Natural killer cell (primary cell): ENCODE results near the gene STX17. TPM values are rescaled to one million over a fixed set of nuclear protein-coding genes. Genes with fewer than 3 reads are reported as not detected.

Experiments
- ATAC-seq, 3 donors: fragments of 150-1000 bp in 2 of 3; fragments of 200-7000 bp in 1 of 3; cut with Tn5 transposase; 1 replicate in 1 of 3; 2 replicates in 2 of 3; pipeline ENCODE4 v1.10.0; 2021; ENCODE audit warnings: mild to moderate bottlenecking in 2 of 3, moderate library complexity in 2 of 3
- DNase-seq, 2 donors: peaks; one replicate each; pipeline versions ENCODE4 v3.0.0 to v3.0.0-alpha.2; 2013 to 2021; ENCODE audit warnings: mixed read lengths in 1 of 2
- H3K27ac ChIP-seq: one replicate; pipeline ENCODE4 v1.5.1; 2013; ENCODE audit warnings: mild to moderate bottlenecking, low read length
- H3K27me3 ChIP-seq: one replicate; pipeline ENCODE4 v1.6.1; 2013; ENCODE audit warnings: low read length; ENCODE audit not compliant: control insufficient read depth, insufficient read depth
- H3K36me3 ChIP-seq: one replicate; pipeline ENCODE4 v1.6.1; 2013; ENCODE audit warnings: low read length; ENCODE audit not compliant: control insufficient read depth, insufficient read depth
- H3K4me1 ChIP-seq: one replicate; pipeline ENCODE4 v1.6.1; 2013; ENCODE audit warnings: low read length; ENCODE audit not compliant: control insufficient read depth, insufficient read depth
- H3K4me3 ChIP-seq: one replicate; pipeline ENCODE4 v1.5.1; 2013; ENCODE audit warnings: low read length
- H3K9me3 ChIP-seq: one replicate; pipeline ENCODE4 v1.6.1; 2013; ENCODE audit warnings: low read length; ENCODE audit not compliant: control insufficient read depth, insufficient read depth
- H3K27ac Mint-ChIP-seq, 2 donors: one replicate each; pipeline ENCODE4 v1.8.0; 2022; ENCODE audit warnings: mild to moderate bottlenecking in 2 of 2, mixed read lengths in 2 of 2, moderate library complexity in 1 of 2
- H3K27me3 Mint-ChIP-seq, 2 donors: one replicate each; pipeline ENCODE4 v1.8.0; 2022; ENCODE audit warnings: low read depth in 2 of 2, mixed read lengths in 2 of 2
- H3K36me3 Mint-ChIP-seq: one replicate; pipeline ENCODE4 v1.8.0; 2022; ENCODE audit warnings: mixed read lengths
- H3K4me1 Mint-ChIP-seq, 2 donors: one replicate each; pipeline ENCODE4 v1.8.0; 2022; ENCODE audit warnings: mixed read lengths in 2 of 2
- H3K4me3 Mint-ChIP-seq: one replicate; pipeline ENCODE4 v1.8.0; 2022; ENCODE audit warnings: mild to moderate bottlenecking, moderate library complexity, mixed read lengths
- H3K9me3 Mint-ChIP-seq, 2 donors: one replicate each; pipeline ENCODE4 v1.8.0; 2022; ENCODE audit warnings: mixed read lengths in 2 of 2
- CTCF ChIP-seq: fragments of 200-600 bp; IDR thresholded peaks from one replicate; pipeline ENCODE4 v1.8.0; 2022; ENCODE audit warnings: antibody characterized with exemption
- WGBS: methylation state at CpG from one replicate; pipeline ENCODE4 v1.1.7; 2013; ENCODE audit warnings: missing lambda C conversion rate; ENCODE audit not compliant: insufficient coverage; 5-methylcytosine and 5-hydroxymethylcytosine counted together
- intact Hi-C: fragments of 100-400 bp; cut with micrococcal nuclease; formaldehyde crosslinking; loops from one replicate; pipeline ENCODE4 v1.14.2; 2022
- total RNA-seq, 4 donors: library from RNA; stranded (reverse); fragments of 120-200 nt in 1 of 4; gene quantifications; one replicate each; pipeline versions ENCODE4 v1.2.3 to v1.2.4, GENCODE V29; 2013 to 2022

The STX17 gene
- total RNA-seq, 3 donors from 2014 or later (not counting 1 experiment from before 2014, with no cell fraction given): 28.4 to 41.5 (median 33.8) TPM

DNA sequence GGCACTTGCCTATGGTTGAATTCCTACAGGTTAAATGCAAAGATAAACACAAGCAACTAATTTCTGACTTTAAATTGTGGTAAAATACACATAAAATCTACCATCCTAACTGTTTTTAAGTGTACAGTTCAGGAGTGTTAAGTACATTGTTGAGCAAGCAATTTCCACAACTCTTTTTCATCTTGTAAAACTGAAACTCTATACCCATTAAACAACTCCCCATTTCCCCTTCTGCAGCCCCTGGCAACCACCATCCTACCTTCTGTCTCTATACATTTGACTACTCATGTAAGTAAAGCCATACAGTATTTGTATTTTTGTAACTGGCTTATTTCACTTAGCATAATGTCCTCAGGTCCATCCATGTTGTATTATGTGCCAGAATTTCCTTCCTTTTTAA, 38.5 kb upstream of the STX17 start:
- H3K27me3 ChIP-seq: no peaks in the 10 kb centered on the region
- Mint-ChIP-seq H3K4me1 (peaks cover 9% of the 10 kb centered on the region in 2 donors), H3K27me3 (no peaks in the 10 kb centered on the region)

GRCh38 chr9:99868845-99869244, 37.6 kb upstream of the STX17 start:
- Mint-ChIP-seq H3K27me3 (no peaks in the 10 kb centered on the region), H3K4me3 (no peak overlapping the region), H3K9me3 (no peaks in the 10 kb centered on the region), H3K27ac (no peak overlapping the region), H3K36me3 (no peaks in the 10 kb centered on the region), H3K4me1 (peaks cover 9% of the 10 kb centered on the region in 2 donors)
- Histone ChIP-seq H3K4me3 (no peak overlapping the region), H3K9me3 (no peaks in the 10 kb centered on the region), H3K27ac (no peak overlapping the region), H3K4me1 (no peaks in the 10 kb centered on the region), H3K36me3 (no peaks in the 10 kb centered on the region), H3K27me3 (no peaks in the 10 kb centered on the region)
- DNase-seq: no peak
- no peak for ATAC-seq
- no peak for TF ChIP-seq CTCF
- intact Hi-C loops: no loop called here
- 73% methylated on average over 2 of the region's 2 CpGs for WGBS

More for the DNA sequence above, 38.5 kb upstream of the STX17 start:
- ATAC-seq: no peak
- intact Hi-C loops: no loop called here
- H3K27ac Mint-ChIP-seq: no peak overlapping the region
- Histone ChIP-seq H3K4me1 (no peaks in the 10 kb centered on the region), H3K36me3 (no peaks in the 10 kb centered on the region), H3K27ac (no peak overlapping the region), H3K9me3 (no peaks in the 10 kb centered on the region), H3K4me3 (no peak overlapping the region)
- no peaks in the 10 kb centered on the region for H3K9me3 Mint-ChIP-seq
- no peak overlapping the region for H3K4me3 Mint-ChIP-seq
- no peak for TF ChIP-seq CTCF
- no peaks in the 10 kb centered on the region for H3K36me3 Mint-ChIP-seq
- no peak for DNase-seq

DNA sequence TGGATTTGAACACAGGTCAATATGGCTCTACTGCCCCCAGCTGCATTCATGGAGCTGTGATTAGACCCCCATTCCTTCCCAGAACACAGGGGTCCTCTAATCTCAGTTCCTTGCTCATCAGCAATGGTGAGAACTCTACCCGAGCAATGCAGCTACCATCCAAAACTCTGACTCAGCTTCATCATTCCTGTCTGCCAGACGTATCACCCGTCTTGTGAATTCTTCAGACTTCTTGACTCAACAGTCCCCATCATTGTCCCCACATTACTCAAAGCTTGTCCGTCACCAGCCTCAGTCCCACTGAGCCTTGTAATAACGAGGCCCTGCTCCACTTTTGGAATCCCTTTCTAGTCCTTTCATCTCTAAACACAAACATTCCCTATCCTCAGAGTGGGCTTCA, 36.3 kb upstream of the STX17 start:
- Mint-ChIP-seq H3K9me3 (no peaks in the 10 kb centered on the region), H3K4me3 (no peak overlapping the region), H3K27ac (no peak overlapping the region), H3K36me3 (no peaks in the 10 kb centered on the region), H3K27me3 (no peaks in the 10 kb centered on the region), H3K4me1 (peaks cover 9% of the 10 kb centered on the region in 2 donors)
- TF ChIP-seq CTCF: no peak
- ATAC-seq (no peak), DNase-seq (no peak)
- Histone ChIP-seq H3K4me1 (no peaks in the 10 kb centered on the region), H3K9me3 (no peaks in the 10 kb centered on the region), H3K36me3 (no peaks in the 10 kb centered on the region), H3K4me3 (no peak overlapping the region), H3K27me3 (no peaks in the 10 kb centered on the region), H3K27ac (no peak overlapping the region)
- intact Hi-C loops: no loop called here
- 95% methylated on average over 5 of the region's 5 CpGs for WGBS

DNA sequence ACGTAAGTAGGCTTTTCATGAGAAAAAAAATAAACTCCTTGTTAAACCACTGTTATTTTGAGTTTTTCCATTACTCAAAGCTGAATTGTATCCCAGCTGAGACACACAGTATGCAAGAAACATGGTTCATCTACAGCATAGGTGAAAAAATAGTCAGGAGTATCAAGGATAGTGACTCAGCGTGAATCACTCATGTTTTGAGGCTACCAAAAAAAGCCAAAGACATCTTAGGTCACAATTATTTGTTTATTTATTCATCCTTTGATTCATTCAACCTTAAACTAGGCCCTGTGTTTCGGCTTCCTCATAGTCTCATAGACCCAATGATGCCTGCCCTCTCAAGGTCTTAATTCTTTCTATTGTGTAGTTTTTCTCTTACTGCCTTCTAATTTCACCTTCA, 32.9 kb upstream of the STX17 start:
- Histone ChIP-seq H3K27me3 (peaks cover 2% of the 10 kb centered on the region), H3K27ac (no peak overlapping the region), H3K4me3 (no peak overlapping the region), H3K36me3 (no peaks in the 10 kb centered on the region), H3K4me1 (no peaks in the 10 kb centered on the region), H3K9me3 (no peaks in the 10 kb centered on the region)
- no peak for TF ChIP-seq CTCF
- H3K4me1 Mint-ChIP-seq: no peaks in the 10 kb centered on the region
- H3K27me3 Mint-ChIP-seq: no peaks in the 10 kb centered on the region
- ATAC-seq: no peak
- H3K9me3 Mint-ChIP-seq: no peaks in the 10 kb centered on the region
- DNase-seq: no peak
- H3K4me3 Mint-ChIP-seq: no peak overlapping the region
- no peak overlapping the region for H3K27ac Mint-ChIP-seq
- no peaks in the 10 kb centered on the region for H3K36me3 Mint-ChIP-seq
- intact Hi-C loops: no loop called here
- 96% methylated on average over 3 of the region's 3 CpGs for WGBS
